GM12865 (cell line): Measurements from ENCODE around the gene SST.

Experiments used
- DNase-seq: peaks from one replicate; pipeline ENCODE4 v3.0.0; 2010; ENCODE audit warnings: low read depth
- H3K4me3 ChIP-seq: 2 replicates; pipeline ENCODE4 v1.5.1; 2011; ENCODE audit warnings: mild to moderate bottlenecking, low read depth, low read length, control low read depth
- TF ChIP-seq, protein P1 (sequence below): IDR thresholded peaks from 2 replicates; pipeline ENCODE4 v1.5.1; 2011; ENCODE audit warnings: low read length, control low read depth, low read depth, inconsistent platforms; ENCODE audit not compliant: insufficient read depth; ENCODE audit errors: missing control alignments

Gene SST

DNA sequence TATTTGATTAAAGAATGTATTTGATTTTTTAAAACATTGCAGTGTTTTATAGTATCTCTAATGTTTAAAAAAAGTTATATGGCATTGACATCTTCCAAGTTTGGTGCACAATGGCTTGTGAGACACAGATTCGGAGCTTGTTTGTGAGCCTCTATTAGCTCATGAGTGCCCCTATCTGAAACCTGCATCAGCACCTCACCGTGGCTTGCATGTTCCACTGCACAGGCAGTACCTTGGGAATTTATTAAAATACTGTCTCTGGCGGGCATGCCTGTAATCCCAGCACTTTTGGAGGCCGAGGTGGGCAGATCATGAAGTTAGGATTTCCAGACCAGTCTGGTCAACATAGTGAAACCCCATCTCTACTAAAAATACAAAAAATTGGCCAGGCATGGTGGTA is 39.0 kb upstream of the SST start:
- DNase-seq, result no peak
- TF ChIP-seq, protein P1, sequence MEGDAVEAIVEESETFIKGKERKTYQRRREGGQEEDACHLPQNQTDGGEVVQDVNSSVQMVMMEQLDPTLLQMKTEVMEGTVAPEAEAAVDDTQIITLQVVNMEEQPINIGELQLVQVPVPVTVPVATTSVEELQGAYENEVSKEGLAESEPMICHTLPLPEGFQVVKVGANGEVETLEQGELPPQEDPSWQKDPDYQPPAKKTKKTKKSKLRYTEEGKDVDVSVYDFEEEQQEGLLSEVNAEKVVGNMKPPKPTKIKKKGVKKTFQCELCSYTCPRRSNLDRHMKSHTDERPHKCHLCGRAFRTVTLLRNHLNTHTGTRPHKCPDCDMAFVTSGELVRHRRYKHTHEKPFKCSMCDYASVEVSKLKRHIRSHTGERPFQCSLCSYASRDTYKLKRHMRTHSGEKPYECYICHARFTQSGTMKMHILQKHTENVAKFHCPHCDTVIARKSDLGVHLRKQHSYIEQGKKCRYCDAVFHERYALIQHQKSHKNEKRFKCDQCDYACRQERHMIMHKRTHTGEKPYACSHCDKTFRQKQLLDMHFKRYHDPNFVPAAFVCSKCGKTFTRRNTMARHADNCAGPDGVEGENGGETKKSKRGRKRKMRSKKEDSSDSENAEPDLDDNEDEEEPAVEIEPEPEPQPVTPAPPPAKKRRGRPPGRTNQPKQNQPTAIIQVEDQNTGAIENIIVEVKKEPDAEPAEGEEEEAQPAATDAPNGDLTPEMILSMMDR, result no peak
- H3K4me3 ChIP-seq, result no peak overlapping the region

DNA sequence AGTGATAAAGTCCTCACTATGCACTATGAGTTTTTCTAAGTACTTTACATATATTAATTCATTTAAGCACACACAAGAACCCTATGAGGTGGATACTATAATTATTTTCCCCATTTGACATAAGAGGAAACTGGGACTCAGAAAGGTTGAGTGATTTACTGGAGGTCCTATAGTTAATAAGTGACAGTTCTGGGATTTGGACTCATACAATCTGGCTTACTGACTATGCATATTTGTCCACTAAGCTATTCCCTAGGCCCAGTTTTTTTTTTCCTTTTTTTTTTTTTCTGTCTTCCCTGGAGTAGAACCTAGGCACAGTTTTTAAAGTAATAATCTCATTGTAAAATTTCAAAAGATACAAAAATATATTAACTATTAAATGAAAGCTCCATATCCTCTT is 38.5 kb upstream of the SST start:
- DNase-seq, result no peak
- TF ChIP-seq, protein P1, result no peak
- H3K4me3 ChIP-seq, result no peak overlapping the region

DNA sequence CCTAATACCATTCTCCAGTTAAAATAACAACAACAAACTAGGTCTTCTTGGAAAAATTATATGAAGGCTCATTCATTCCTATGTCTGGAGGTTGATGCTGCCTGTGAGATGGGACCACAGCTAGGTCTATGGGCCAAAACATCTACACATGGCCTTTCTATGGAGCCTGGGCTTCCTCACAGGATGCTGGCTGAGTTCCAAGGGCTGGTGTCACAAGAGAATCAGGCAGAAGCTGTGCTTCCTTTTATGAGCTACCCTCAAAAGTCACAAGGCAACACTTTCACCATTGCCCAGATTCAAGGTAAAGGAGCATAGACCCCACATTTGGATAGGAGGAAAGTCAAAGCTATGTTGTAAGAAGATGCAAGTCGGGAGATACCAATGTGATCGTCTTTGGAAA is 36.8 kb upstream of the SST start:
- TF ChIP-seq, protein P1, result no peak
- no peak for DNase-seq
- no peak overlapping the region for H3K4me3 ChIP-seq

DNA sequence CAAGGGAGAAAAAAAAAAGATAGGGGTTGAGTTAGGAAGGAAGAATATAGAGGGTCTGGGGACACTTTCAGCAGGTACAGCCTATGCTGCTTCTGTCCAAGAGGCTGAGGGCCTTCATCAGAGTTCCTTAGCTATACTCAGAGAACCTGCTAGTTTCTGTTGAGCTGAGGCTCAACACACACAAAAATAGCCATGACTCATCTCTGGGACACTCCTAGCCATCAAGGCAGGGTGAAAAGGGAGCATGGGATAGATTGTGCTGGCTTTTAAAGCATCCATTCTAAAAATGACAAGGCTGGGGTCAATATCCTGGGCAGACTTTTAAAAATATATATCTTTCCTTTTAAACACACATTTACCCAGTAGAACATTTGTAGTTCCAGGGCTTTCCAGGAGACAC is 35.0 kb upstream of the SST start:
- TF ChIP-seq, protein P1, result no peak
- DNase-seq, result no peak
- H3K4me3 ChIP-seq, result no peak overlapping the region

DNA sequence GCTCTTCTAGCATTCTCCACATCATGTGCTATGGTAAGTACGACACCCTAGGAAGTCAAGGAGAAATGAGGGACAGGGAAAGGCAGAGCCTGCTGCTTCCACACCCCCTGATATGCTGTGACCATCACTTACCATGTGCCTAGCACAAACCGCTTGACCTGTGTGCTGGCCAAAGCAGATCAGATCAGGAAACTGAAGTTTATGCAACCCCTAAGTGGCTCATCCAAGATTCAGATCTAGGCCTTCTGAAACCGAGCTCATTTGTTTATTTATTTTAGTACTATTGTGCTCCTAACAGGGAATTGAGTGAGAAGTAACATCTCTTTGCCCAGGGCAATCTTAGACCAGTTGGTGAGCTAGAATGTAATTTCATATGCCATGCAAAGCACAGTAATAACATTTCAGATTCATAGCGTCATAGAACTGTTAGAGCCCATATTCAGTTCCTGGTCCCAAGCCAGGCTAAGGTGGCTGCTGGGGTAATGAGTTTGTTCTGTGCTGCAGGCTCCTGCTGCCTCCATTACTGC is 32.4 kb upstream of the SST start, which contains the start of gene RTP2:
TSS of gene RTP2 (minus strand) at position 51 of the 527 bp plus-strand sequence. CDS start 429 bp downstream, outside the sequence.
- no peak for DNase-seq
- no peak within 1 kb of the TSS for H3K4me3 ChIP-seq
- TF ChIP-seq, protein P1, result no peak

DNA sequence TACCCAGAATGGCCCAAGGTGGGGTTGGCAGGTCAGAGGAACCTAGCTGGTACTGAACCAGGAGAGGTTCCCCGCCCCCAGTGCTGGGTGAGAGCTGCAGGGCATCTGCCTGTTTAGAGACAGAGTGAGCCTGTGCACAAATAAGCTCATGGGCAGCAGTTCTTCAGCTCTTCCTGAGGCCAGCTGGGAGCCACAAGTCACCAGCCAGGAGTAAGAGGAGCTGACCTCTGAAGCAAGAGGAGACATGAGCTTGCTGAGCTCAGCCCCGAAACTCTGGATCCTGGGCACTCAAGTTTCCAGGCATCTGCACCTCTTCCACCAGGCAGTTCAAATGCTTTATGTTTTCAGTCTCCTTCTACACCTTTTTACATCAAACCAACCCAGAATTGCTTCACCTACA is 30.1 kb upstream of the SST start:
- no peak for DNase-seq
- TF ChIP-seq, protein P1, result no peak
- H3K4me3 ChIP-seq, result no peak overlapping the region
